GM12801 (cell line): ENCODE data around the gene SF3B5.

ENCODE experiments used
- TF ChIP-seq, protein P1 (sequence below): IDR thresholded peaks from one replicate; pipeline ENCODE4 v1.5.1; 2011; ENCODE audit warnings: control low read depth; ENCODE audit not compliant: insufficient read length; ENCODE audit errors: extremely low read depth

Gene SF3B5

DNA sequence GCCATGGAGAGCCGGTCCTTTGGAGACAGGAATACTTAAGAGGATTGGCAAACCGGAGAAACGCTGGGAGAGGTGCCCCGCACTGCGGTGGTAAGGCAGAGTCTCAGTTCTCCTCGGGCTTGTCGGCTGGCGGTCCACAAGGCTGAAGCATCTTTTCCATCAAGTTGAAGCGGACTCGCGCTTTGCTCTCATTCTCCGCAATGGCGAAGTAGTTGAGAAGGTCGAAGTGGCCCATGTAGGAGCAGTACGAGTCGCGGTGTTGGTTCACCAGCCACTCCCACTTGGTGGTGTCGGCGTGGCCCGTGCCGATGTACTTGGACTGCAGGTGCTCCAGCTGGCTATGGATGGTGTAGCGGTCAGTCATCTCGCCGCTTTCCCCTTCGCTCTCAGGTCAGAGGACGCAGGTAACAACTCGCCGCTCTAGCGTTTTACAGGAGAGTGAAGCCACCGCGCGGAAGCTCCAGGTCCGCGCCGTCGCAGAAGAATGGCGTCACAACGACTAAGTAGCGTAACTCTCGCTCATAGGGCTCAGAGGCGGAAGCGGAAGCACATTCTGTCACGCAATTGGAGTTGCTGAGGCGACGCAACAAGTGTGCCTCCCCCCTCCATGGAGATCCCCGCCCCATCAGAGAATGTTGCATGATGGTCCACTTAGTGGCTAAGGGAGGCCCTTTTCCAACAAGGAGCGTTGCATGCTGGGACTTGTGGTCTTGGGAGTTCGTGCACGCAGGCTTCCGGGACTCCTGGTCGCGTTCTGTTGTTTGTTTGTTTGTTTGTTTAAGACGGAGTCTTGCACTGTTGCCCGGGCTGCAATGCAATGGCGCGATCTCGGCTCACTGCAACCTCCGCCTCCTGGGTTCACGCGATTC is at the start of gene SF3B5:
Gene SF3B5 (minus strand): TSS at position 440 of the 869 bp plus-strand sequence. CDS start 76 bp downstream, at position 364.
- TF ChIP-seq, protein P1, sequence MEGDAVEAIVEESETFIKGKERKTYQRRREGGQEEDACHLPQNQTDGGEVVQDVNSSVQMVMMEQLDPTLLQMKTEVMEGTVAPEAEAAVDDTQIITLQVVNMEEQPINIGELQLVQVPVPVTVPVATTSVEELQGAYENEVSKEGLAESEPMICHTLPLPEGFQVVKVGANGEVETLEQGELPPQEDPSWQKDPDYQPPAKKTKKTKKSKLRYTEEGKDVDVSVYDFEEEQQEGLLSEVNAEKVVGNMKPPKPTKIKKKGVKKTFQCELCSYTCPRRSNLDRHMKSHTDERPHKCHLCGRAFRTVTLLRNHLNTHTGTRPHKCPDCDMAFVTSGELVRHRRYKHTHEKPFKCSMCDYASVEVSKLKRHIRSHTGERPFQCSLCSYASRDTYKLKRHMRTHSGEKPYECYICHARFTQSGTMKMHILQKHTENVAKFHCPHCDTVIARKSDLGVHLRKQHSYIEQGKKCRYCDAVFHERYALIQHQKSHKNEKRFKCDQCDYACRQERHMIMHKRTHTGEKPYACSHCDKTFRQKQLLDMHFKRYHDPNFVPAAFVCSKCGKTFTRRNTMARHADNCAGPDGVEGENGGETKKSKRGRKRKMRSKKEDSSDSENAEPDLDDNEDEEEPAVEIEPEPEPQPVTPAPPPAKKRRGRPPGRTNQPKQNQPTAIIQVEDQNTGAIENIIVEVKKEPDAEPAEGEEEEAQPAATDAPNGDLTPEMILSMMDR = no peak

DNA sequence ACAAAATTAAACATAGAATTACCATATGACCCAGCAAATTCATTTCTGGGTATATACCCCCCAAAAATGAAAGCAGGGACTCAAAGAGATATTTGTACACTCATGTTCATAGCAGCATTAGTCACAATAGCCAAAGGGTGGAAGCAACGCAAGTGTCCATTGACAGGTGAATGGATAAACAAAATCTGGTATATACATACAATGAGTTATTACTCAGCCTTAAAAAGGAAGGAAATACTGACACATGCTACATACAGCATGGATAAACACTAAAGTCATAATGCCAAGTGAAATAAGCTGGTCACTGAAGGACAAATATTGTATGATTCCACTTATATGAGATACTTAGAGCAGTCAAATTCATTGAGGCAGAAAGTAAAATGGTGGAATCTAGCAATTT is 49.6 kb upstream of the SF3B5 start:
- TF ChIP-seq, protein P1 = no peak

DNA sequence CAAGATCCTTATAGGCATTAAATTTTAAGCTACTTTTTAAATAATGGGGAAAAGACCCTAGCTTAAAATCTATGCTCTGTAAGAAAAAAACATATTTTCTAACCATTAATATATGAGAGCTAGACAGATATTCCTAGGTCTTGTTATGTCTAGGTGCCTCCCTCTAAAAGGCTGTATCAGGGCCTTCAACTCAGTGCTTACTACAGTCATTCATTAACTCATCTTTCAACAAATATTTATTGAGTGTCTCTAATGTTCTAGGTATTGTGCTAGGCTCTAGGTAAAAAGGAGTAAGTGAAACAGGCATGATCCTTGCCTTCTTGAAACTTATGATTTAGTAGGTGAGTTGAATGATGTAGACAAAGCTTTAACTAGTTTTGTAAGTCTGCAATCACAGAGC is 48.5 kb upstream of the SF3B5 start:
- TF ChIP-seq, protein P1 = no peak

DNA sequence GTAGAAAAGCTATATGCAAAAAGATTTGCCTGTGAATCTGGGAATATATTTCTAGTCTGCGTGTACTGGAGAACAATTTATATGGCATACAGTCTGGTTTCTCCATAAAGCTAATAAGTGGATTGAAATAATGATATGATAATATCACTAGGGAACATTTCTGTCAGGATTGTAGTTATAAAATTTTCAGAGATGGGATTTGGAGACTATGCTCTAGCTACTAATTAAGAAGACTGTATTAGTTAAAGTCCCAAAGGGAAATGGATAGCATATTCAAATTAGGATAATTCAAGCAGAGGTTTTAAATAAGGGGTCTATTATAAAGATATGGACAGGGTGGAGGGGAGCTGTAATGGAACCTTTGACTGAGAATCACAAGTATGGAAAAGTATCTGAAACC is 47.7 kb upstream of the SF3B5 start:
- TF ChIP-seq, protein P1 = no peak

DNA sequence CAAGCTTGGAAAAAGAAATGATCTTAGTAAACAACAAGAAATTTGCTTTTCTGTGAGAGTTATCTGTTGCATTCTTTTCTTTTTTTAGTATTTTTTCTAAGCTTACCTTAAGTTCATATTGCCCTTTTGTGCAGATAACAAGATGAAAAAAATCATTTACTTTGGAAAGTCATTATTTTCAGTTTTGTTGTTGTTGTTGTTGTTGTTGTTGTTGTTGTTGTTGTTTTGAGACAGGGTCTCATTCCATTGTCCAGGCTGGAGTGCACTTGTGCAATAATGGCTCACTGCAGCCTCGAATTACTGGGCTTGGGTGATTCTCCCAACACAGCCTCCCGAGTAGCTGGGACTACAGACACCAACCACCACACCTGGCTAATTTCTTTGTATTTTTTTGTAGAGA is 46.1 kb upstream of the SF3B5 start:
- TF ChIP-seq, protein P1 = no peak

DNA sequence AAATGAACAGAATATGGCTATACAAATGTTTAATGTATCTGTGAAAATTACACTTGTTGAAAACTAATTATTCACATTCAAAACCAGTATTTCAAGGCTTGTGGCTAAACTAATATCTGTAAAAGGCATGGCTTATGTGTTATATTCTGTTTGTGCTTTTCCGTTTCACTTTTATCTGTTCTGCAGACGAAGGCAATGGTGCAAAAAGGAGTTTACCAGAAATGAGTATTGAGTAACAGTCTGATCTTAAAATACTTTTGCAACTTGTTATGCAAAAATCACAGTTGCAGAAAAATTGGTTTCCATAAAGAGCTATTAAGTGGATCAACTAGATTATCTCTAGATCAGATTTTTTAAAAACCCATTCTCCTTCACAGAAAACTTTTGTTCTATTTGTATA is 45.5 kb upstream of the SF3B5 start:
- TF ChIP-seq, protein P1 = no peak

DNA sequence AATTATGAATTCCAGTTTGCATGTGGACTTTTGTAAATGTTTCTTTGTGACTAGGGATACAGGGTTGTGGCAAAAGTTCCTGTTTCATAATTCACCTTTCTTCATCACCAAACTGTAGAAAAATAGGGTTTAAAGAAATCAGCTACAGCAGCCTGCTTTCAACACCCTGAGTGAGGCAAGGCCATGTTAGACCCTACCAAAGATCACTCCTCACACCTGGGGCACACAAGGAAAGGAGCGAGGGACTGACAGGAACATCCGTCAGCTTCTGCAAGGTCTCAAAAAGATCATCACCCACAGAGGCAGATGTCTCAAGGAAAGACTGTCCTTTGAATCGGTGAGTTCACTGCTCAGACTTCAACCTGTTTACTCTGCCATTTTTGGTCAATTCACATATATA is 44.4 kb upstream of the SF3B5 start:
- TF ChIP-seq, protein P1 = no peak
